Activated CD4-positive, CD25-positive, alpha-beta regulatory T cell treated with anti-CD3 and anti-CD28 coated beads, Interleukin-2, amount 50 U/mL, for 16 hours (primary cell): ENCODE results near the gene POLD2.
"Not testable (repeated sequence)": the region's sequence is repeated elsewhere in the genome, so short reads cannot be mapped to it uniquely, and the experiment has no call there.

Source experiments
- DNase-seq: peaks from one replicate; pipeline ENCODE4 v3.0.0-alpha.2; 2020; ENCODE audit warnings: low read depth, low spot score

POLD2 gene

DNA sequence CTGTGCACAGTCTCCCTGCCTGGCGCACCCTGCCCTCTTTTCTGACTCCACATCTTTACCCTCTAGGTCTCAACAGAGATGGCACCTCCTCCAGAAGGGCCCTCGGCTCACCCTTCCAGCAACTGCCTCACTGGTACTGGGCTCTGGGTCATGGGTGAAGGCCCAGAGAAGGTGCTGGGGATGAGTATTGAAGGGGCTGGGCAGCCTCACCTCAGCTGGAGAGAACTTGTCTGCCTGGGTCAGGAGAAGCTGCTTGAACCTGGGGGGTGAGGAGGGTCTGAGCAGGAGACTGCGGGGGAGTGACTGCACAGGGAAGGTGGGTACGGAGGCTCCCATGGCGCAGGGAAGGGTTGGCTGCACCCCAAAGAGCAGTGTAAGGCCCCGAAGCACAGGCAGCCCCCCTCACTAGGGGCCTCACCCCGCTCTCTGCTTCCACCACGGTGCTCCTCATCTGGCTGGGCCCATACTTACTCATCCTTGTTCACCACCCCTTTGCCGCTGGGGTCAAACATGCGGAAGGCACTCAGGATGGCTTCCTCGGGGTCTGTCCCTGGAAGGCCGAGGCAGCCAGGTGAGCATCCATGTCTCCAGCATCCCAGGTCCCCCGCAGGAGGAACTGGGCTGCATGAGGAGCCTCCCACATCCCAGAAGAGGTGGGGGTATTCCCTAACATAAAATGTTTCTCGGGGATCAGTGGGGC, 16.1 kb upstream of the POLD2 start:
- DNase-seq: no peak

DNA sequence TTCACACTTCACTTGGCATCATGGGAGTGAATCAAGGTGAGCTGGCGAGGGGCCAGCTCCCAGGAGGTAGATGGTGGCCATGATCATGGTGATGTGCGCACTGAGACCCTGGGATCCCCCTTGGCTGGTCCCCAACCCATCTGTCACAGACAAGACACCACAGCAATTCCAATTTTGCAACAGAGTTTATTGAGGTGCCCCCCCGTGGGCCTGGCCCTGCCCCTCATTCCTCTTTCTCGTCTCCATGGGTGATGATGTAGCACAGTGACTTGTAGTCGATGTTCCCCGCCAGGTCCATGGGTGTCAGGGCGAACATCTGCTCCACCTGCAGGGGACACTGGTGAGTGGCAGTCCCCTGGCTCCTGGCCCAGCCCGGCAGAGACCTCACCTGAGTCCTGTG, 15.3 kb upstream of the POLD2 start:
- DNase-seq: no peak

DNA sequence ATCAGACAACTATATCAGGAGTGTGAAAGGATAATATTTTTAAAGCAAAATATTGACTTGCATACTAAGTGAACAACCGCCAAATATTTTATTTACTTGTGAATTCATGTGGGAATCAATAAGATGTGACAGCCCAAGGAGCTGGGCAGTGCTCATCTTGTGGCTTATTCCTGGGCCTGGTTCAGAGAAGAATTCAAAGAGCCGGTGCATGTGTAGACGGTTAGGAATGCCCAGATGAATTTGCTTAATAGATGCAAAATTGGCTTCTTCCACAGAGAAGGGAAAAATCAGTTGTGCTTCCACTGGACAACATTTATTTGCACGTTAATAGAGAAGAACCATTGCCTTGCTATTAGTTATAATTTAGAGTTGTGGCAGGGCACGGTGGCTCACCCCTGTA, 13.4 kb upstream of the POLD2 start:
- no peak for DNase-seq

DNA sequence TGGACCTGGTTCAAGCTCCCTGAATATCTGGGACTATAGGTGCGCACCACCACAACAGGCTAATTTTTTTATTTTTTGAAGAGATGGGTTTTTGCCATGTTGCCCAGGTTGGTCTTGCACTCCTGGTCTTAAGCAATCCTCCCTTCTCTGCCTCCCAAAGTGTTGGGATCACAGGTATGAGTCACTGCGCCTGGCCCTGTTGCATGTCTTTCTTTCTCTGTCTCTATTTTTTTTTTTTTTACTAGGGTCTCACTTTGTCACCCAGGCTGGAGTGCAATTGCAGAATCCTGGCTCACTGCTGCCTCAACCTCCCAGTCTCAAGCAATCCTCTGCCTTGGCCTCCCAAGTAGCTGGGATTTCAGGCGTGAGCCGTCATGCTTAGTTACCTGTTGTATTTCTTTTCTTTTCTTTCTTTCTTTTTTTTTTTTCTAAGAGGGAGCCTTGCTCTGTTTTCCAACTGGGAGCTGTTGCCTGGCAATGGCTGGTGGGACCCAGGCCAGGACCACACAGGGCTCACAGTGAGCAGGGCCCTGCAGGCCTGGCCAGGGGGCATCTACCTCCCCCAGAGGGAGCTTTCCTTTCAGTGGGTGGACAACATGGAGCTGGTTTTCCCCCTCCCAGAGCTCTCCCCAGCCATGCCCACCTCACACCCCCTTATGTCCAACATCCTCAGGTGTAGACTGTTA, 11.7 kb upstream of the POLD2 start:
- DNase-seq: no peak

DNA sequence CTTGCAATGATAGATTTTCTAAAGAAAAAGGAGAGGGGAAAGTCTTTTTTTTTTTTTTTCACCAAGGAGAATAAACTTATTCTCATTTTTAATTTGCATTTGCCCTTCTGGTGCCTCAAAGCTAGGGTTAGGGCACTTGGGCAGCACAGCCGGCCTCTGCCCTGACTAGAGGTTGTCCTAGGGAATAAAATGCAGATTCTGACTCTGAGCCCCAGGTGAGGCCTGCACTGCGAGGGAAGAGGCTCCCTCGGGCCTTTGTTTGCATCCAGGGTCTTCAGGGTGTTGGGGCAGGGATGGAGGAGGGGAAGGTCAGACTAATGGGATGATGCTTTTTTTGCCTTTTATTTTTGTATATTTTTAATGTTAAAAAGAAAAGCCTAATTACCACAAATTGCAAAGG, 9.9 kb upstream of the POLD2 start:
- DNase-seq: no peak

DNA sequence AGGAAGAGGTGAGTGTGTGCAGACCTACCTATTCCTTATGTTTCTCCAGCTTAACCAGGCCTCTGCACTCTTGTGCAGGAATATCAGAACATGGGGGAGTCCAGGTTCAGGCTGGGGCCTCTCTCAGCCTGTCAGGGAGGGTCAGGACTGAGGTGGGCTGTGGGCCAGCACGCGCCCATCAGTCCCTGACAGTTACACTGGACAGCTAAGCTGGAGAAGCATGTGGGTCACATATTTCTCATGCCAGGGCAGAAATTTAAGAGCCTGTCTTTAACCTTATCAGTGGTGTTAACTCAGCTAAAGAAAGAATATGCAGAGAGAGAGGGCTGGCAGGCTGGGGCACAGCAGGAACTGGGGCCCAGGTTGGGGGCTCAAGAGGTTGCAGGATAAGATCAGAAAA, 8.7 kb upstream of the POLD2 start:
- no peak for DNase-seq

DNA sequence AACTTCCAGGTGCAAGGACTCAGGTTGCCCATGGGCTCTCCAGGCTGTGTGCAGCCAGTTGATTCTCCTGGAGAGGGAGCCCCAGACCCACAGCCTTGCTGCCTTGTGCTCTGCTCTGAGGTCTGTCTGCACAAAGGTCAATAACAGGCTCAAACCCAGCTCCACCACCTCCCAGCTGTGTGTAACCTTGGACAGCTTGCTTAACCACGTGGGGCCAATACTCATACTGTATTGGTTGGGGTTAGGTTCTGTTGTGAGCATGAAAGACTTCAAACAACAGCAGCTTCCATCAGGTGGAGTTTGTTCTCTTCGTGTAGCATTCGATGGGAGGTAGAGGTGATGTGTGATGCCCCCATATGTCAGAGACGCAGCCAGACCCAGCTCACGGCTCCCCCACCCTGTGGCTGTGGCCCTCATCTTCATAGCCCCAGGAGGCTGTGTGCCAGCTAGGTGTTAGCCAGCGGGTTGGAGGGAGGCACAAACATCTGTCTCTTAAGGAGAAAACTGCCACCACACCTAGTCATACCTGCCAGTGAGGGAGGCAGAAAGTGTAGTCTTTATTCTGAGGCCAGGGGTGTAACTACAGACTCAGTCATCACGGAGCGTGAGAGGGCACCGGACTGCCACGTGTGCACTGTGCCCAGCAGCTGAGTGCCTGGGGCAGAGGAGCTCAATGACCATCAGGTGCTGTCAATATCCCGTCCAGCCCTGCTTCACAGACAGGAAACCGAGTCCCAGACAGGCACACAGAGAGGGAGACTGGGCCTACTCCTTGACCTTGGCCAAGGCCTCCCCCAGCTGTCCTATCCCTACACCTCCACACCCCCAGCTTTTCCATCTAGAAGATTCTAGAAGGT, 8.1 kb upstream of the POLD2 start:
- no peak for DNase-seq

DNA sequence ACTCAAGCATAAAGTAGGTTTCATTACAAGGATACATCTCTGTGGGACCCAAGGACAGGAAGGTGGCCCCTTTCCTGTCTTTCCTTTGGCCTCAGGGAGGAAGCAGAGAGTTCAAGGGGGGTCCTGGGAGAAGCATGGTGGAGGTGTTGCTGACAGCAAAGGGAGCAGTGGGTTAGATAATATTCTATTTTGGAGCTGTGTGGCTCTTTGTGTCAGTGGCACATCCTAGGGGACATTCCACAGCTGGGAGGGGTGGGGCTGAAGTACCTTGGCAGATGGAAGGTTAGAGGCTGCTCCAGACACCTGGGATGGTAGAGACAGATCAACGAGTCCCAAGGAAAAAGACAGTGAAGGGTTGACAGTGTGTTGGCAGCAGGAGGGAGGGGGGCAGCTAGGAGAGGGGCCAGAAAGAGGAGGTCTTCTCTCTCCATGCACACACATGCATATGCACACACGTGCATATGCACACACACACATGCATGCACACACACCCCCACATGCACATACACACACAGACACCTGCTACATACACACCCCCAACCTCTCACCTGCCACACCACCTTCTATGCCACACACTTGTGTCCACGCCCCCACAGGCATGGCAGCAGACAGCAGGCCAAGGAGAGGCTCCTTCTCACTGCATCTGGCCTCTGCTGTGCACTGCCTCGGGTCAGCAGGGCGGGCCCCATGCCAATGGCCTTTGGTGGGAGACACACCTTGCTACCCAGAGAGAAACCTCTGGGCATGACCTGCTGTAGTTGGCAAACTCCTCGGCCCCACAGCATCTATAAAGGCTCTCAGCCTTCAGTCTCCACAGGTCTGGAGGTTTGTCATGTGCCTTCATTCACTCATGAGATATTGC, 5.6 kb upstream of the POLD2 start:
- DNase-seq: no peak

DNA sequence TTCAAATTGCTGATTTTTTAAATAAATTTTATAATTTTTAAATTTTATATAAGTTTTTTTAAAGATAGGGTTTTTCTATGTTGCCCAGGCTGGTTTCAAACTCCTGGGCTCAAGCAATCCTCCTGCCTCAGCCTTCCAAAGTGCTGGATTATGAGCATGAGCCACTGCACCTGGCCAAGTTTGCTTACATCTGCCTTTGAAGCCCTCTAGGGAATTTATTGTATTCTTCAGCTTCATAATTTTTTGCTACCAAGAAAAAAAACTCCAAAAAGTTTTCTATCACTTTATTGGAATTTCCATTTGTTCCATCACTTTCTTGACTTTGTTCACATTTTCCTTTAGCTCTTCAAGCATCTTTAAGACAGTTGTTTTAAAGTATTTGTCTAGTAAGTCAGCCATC, 3.8 kb upstream of the POLD2 start:
- DNase-seq: no peak

DNA sequence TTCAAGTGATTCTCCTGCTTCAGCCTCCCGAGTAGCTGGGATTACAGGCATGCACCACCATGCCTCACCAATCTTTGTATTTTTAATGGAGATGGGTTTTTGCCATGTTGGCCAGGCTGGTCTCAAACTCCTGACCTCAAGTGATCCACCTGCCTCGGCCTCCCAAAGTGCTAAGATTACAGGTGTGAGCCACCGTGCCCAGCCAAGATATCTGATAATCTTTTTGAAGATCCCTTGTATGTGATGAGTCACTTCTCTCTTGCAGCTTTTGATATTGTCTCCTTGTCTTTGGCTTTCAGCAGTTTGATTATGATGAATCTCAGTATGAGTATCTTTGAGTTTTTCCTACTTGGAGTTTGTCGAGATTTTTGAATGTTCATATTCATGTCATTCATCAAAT, 3.2 kb upstream of the POLD2 start:
- DNase-seq: not testable (repeated sequence)

DNA sequence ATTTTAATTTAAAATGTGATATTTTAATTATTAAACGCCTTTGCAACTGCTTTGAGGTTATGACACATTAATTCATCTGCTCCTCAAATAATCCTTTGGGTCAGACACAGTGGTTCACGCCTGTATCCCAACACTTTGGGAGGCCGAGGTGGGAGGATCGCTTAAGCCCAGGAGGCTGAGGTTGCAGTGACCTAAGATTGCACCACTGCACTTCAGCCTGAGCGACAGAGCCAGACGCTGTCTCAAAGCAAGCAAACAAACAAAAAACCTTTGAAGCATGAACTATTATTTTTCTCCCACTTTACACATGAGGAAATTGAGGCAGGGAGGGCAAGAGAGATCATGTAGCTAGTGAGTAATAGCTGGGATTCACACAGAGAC, 1.5 kb upstream of the POLD2 start:
- DNase-seq: no peak

DNA sequence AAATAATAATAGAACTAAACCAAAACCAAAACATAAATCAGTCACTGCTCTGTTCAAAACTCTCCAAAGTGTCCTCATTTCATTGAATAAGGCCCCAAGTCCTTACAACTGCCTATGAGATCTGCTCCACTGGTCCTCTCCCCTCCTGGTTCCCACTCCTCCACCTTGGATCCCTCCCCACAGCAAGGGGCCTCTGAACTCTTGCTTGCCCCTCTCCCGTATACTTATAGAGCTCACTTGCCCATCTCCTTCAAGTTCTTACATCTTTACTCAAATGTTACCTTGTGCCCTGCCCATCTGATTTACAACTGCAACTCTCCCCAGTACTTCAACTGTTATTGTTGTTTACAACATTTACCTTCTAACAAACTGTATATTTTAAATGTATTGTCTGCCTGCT, 819 bp downstream of the POLD2 start:
- no peak for DNase-seq

DNA sequence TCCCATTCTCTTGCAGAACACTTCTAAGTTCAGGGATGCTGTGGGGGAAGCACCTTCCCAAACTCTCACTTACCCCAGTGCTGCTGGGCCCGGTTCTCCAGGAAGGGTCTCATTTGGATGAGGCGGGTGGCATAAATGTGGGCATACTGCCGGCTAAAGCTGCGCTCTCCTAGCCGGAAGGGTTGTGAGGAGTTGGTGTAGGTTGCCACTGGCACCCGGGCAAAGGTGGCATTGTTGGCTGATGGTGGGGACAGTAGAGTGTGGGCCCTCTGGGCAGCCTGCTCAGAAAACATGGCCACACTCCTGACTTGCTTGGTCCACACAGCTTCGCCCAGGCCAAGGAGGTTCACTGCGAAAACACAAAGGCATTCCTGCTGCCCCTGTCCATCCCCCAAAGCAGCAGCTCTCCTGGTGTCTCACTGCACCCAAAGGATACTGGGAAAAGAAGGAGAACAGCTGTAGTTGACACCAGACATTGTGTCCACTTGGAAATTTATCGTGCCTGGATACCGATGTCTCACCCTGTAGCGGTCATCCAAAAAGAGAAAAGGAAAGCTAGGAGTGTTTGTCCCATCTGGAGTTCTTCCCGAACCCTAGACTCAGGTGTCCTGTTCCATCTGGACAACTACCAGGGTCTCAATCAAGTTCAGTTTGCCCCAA, 1.5 kb downstream of the POLD2 start:
- DNase-seq: no peak

DNA sequence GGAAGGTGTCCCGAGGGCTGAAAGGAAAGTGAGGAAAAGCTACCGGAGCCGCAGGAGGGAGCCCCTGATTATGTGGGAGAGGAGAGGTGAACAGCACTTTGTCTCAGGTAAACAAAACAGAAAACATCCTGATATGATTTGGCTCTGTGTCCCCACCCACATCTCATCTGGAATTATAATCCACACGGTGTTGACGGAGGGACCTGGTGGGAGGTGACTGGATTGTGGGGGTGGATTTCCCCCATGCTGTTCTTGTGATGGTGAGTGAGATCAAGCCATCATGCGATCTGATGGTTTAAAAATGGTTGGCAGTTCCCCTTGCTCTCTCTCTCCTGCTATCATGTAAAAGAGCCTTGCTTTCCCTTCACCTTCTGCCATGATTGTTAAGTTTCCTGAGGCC, 3.0 kb downstream of the POLD2 start:
- no peak for DNase-seq

DNA sequence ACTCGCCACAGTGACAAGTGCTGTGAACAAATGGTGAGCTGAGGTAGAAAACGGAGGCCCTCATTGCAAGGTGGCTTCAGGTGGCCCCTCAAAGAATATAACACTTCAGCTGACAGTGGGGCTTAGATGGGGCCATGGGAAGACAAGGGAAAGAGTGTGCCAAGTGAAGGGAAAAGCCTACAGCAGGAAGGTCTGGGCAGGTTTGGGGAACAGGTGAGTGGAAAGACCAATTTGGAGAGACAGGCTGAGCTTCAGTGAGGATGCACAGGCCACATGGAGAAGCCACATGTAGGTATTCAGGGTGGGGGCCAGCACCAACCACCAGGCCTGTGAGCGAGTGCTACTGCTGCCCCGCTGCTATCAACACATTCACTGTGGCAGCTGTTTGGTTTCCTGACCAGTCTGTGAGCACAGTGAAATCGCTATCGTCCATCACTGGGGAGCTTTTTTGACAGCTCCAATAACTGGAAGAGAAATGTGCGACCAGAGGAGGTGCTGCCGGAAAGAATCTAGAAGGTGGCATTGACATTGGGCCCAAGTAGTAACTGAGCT, 3.4 kb downstream of the POLD2 start:
- no peak for DNase-seq

DNA sequence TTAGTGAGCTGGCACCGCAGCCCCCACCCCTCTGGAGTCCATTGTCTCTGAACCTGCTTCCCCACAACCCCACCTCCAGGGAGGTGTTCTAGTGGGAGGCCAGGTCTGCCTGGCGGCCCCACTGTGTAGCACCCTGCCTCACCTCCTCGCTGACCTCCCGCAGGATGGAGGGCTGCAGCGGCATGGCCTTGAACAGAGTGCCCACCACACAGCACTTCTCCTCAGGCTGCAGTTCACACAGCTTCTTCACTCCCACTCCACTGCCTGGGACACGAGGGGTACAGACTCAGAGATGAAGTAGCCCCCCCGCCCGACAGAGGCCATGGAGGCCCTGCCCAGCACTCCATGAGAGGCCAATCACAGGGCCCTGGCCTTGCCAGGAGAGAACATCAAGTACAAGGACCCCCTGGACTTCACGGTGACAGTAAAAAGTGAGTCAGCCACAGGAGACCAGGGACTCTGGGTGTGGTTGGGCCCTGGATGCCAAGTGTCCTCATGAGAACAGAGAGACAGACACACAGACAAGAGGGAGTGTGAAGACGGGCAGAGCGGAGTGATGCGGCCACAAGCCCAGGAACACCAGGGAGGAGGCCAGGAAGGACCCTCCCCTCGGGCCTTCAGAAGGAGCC, 5.4 kb downstream of the POLD2 start:
- no peak for DNase-seq

DNA sequence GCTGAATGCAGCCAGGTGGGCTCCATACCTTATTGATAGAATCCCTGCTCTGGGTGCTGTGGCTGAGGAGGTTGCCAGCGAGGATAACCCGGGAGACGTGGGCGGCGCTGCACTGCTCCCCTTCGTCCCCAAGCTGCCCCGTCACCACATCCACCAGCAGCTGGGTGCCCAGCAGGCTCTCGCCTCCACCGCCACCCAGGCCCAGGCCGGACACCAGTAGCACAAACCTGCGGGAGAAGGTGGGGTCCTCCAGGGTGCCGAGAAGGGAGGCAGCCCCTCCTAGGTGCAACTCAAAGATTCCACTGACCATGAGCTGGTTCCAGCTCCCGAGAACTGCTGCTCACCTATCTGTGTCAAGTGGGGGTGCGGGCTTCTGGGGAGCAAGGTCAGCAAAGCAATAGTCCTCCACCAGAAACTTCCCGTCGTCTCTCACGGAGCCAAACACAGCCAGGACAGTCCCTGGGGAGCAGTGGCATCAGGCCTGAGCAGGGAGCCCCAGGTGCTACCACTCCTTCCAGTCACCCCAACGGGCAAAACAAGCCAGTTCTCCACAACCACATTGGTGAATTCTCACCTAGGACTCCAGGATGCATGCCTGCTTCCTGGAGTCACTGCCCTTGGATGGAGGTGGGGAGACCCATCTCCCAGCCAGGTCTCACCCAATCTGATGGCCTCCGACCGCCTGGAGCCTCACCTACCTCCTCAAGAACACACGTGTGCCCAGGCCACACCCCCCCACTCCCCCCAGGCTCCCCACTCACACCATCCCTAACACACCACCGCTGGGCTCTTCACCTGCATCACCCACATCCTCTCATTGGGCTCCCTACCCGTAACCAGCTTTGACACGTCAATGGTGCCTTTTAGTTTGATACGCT, 6.3 kb downstream of the POLD2 start:
- DNase-seq: no peak

DNA sequence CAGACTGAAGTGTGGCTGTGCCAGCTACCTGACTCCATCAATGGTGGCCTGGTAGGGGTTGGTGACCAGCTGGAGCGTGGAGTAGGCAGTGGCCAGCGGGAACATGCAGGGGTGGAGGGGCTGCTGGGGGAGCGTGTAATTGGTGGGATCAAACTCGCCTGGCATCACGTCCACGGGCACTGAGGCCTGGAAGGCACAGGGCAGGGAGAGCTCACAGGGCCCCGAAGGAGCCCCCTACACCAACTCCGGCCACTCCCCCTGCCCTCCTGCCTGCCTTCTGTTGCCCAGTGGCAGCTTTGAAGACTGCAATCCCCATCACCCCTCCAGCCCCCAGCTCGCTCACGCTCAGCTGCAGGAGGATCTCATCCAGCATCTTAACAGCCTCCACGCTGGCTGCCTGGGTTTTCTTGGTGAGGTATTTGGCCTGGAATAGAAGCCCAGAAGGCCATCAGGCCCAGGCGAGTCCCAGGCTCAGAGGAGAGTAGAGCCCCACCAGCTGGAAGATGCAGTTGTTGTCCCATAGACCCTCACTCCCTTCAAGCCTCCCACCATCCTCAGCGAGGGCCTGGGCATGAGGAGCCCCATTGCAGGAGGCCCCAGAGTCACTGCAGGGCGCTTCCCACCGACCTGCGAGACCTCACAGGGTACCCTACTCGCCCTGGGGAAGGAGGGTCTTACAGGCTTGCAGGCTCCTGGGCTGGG, 7.1 kb downstream of the POLD2 start:
- DNase-seq: no peak
